Peyer's patch (tissue), 4 donors: ENCODE results near the gene DLAT.

Source experiments
- POLR2A ChIP-seq, 2 donors: fragments of 450-650 bp; IDR thresholded peaks; one replicate each; pipeline ENCODE4 v1.5.1; 2017; ENCODE audit warnings: antibody characterized with exemption in 2 of 2, mild to moderate bottlenecking in 2 of 2, moderate library complexity in 2 of 2
- TF ChIP-seq, protein P1 (sequence below), 6 experiments: fragments of 450-650 bp in 4 of 6; fragments of 200-600 bp in 2 of 6; sonication (generic) in 1 of 6; IDR thresholded peaks; one replicate each; pipeline ENCODE4 v1.5.1; 2017 to 2019; ENCODE audit warnings: antibody characterized with exemption in 6 of 6, mild to moderate bottlenecking in 3 of 6, moderate library complexity in 1 of 6

DNA sequence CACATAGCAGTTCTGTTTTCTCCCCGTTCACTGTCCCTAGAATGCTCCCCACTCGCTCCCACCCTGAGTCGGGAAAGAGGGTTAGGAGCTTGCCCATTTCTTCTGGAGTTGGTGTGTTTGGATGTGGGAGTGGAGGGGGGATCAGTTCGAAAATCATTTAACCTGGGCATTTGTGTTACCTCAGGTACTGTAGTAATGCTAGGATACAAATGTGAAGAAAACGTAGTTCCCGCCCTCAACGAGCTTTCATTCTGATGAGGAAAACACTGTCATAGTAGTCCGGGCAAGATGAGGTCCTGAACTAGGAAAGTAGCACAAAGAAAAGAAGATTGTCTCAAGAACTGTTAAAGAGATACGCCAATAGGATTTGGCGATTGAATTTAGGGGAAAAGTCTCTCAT, 62.0 kb downstream of the DLAT start:
- TF ChIP-seq, protein P1, sequence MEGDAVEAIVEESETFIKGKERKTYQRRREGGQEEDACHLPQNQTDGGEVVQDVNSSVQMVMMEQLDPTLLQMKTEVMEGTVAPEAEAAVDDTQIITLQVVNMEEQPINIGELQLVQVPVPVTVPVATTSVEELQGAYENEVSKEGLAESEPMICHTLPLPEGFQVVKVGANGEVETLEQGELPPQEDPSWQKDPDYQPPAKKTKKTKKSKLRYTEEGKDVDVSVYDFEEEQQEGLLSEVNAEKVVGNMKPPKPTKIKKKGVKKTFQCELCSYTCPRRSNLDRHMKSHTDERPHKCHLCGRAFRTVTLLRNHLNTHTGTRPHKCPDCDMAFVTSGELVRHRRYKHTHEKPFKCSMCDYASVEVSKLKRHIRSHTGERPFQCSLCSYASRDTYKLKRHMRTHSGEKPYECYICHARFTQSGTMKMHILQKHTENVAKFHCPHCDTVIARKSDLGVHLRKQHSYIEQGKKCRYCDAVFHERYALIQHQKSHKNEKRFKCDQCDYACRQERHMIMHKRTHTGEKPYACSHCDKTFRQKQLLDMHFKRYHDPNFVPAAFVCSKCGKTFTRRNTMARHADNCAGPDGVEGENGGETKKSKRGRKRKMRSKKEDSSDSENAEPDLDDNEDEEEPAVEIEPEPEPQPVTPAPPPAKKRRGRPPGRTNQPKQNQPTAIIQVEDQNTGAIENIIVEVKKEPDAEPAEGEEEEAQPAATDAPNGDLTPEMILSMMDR (IDR thresholded peaks at IDR 0.05) = no peak
- TF ChIP-seq POLR2A (IDR thresholded peaks at IDR 0.05) = no peak
